GM18508 (cell line): ENCODE results near the gene TAGLN.

Source experiments
- ATAC-seq: cut with Tn5 transposase; IDR thresholded peaks from one replicate; pipeline ENCODE4 v1.9.1; 2021; ENCODE audit warnings: moderate number of reproducible peaks; ENCODE audit not compliant: insufficient read depth, unreplicated experiment

Gene TAGLN

DNA sequence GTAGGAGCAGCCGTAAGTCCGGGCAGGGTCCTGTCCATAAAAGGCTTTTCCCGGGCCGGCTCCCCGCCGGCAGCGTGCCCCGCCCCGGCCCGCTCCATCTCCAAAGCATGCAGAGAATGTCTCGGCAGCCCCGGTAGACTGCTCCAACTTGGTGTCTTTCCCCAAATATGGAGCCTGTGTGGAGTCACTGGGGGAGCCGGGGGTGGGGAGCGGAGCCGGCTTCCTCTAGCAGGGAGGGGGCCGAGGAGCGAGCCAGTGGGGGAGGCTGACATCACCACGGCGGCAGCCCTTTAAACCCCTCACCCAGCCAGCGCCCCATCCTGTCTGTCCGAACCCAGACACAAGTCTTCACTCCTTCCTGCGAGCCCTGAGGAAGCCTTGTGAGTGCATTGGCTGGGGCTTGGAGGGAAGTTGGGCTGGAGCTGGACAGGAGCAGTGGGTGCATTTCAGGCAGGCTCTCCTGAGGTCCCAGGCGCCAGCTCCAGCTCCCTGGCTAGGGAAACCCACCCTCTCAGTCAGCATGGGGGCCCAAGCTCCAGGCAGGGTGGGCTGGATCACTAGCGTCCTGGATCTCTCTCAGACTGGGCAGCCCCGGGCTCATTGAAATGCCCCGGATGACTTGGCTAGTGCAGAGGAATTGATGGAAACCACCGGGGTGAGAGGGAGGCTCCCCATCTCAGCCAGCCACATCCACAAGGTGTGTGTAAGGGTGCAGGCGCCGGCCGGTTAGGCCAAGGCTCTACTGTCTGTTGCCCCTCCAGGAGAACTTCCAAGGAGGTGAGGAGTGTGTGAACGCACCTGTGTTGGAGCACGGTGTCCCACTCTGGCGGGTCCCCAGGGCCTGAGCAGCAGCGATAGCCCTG, at the start of gene TAGLN:
Gene TAGLN (plus strand): TSS at position 318 of the 863 bp plus-strand sequence. CDS start 3,644 bp downstream, outside the sequence.
- ATAC-seq = no peak

- ATAC-seq = no peak
Measured at GRCh38 chr11:117152066-117152465, 47.1 kb upstream of the TAGLN start.

DNA sequence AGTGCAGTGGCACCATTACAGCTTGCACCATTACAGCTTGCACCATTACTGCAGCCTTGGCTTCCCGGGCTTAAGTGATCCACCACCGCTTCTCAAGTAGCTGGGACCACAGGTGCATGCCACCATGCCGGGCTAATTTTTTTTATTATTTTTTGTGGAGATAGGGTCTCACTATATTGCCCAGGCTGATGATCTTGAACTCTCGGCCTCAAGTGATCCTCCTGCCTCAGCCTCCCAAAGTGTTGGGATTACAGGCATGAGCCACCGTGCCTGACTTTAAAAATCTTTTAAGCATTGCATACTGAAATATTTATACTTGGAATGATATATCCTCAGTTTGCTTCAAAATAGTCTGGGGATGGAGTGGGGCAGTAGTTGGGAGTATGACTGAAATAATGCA, 44.7 kb upstream of the TAGLN start:
- ATAC-seq = no peak

DNA sequence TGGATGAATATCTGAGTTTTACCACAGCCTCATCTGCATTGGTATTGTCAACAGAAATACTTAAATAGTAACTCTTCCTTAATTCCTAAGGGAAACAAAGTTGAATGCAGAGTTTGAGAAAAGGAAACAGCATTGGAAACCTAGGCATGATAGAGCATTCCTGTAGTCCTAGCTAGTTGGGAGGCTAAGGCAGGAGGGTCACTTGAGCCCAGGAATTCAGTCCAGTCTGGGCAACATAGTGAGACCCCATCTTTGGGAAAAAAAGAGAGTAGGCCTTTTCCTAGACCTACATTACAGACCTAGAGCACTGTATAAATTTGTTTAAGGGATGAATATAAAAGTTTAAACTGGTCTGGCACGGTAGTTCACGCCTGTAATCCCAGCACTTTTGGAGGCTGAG, 41.7 kb upstream of the TAGLN start:
- ATAC-seq = no peak

DNA sequence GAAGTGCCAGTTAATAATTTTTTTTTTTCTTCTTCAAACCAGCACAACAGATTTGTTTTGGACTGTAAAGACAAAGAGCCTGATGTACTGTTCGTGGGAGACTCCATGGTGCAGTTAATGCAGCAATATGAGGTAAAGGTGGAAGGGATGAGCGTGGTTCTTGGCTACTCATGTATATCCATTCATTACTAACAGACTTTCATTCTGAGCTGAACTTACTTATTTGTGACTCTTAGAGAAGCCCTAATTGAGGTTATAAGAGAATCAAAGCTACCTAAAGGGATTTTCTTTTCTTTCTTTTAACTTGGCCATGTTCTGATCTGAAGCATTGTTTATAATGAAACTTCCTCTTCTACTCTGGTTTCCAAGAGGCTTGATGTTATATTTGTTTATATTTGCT, 39.3 kb upstream of the TAGLN start:
- no peak for ATAC-seq

DNA sequence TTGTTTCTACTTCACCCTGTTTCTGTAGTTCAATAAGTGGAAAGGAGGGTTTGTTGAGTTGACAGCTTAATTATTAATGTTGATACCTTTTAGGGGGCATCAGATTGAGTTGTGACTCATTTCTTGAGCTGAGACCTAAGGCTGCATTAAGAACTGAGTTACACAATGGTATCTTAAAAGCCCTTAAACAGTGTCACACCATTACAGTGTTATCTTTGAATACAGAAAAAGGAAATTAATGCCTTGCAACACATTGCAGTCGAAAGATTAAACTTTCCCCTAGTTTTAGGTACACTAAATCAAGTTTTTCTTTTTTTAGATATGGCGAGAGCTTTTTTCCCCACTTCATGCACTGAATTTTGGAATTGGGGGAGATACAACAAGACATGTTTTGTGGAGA, 38.3 kb upstream of the TAGLN start:
- ATAC-seq = no peak

- ATAC-seq = no peak
Measured at GRCh38 chr11:117166491-117166890, 32.7 kb upstream of the TAGLN start.

- no peak for ATAC-seq
Measured at GRCh38 chr11:117169736-117170135, 29.4 kb upstream of the TAGLN start.

DNA sequence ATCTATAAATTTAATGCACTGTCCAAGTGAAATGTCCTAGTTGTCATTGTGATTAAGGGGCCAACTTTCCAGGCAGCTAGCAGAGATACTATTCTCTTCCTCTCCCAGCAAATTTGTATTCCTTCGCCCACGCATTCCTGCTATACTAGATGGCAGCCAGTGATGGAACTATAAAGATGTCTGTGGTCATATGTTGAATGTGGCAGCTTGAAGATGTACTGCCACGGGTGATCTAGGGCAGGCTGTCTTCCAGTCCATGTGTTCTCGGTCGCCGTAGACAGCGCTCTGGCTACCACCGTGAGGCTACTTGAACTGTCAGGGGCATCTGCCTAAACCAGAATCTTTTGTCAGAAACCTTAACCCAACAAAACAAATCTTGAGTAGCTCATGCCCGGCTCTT, 29.0 kb upstream of the TAGLN start:
- ATAC-seq = no peak

DNA sequence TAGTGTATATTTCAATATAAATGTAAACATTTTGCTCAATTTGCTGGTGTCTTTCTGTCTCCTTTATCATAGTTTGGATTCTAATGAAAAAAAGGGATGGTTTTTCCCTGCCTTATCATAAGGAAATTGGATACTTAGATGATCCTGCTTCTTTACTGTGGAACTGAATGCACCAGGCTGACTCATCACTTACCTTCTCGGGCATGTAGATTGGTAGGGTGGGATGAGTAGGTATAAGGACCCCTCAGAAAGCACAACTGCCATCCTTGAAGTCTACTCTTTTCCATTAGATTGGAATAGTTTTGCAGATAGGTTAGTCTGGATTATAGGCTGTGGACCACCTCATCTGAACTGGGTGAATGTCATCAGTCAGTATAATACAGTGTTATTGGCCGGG, 28.2 kb upstream of the TAGLN start:
- ATAC-seq = no peak

DNA sequence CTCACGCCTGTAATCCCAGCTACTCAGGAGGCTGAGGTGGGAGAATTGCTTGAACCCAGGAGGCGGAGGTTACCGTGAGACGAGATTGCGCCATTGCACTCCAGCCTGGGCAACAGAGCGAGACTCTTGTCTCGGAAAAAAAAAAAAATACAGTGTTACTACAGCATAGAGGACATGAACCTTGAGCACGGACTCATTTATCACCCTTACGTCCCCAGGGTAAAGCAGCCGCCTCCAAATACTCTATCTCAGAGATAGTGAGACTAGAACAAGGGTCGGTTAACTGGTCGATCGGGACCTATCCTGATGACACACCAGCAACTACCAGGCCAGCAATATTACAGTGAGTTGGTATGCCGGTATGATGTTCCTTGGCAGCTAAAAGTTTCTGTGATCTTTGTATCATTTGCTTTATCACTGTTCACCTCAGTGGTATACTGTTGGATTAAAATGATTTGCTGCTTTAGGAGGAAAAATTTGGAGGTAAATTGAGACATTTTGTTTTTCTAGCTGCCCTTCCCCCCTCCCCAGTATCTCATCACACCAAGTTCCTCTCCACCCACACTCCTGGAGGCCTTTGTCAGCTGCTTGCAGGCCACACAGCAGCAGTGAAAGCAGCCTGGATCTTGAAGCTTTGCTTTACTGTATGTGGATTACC, 27.6 kb upstream of the TAGLN start:
- ATAC-seq = no peak

DNA sequence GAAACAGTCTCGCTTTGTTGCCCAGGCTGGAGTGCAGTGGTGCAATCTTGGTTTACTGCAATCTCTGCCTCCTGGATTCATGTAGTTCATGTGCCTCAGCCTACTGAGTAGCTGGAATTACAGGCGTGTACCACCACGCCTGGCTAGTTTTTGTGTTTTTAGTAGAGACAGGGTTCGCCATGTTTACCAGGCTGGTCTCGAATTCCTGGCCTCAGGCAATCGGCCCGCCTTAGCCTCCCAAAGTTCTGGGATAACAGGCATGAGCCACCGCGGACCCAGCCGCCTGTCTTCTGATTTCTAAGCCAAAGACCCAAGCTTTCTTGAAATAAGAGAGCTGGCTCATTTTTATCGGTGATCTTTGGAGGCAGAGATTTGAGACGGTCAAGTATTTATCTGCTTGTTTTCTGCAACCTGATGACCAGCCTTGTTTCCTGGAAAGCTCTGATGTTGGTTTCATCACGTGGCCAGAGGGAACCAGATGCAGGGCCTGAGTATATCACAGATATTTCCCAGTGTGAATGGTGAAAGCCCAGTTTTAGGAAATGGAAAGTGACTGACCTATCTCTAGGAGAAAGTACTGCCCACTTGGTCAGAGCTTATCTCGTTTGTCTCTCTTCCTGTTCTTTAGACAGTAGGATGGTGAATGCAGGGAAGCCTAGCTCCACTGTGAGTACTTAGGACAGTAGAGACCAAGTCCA, 26.3 kb upstream of the TAGLN start:
- ATAC-seq = no peak

DNA sequence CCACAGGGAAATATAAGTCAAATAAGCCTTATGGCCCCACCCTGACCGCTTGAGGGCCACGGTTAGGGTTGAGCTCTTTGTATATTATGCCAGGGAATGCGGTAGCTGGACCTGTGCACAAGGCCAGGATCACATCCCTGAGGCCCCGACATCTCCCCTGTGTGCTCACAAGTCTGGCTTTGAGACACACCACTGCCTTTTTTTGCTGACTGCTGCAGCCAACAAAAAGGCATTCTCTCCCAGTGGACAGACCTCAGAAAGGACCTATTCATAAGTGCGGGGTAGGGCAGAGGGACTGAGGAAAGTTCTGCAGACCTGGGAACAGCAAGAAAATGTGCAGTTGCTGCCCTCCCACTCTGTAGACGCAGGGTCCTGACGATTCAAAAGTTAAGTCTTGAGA, 24.1 kb upstream of the TAGLN start:
- ATAC-seq = no peak

DNA sequence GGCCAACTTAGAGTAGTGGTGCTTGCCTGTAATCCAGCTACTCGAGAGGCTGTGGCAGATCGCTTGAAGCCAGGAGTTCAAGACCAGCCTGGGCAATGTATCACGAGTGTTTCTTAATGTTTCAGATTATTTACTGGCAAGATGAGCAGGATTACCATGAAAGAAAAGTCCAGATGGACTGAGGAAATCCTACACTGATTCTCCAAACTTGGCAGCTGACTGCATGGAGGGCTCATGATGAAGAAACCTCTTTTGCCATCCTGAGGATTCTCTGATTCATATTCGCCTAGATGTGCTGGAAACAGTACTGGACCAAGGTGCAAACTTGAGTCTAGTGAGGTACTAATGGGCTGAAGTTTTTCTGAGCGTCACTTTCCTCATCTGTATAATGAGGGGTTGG, 23.4 kb upstream of the TAGLN start:
- no peak for ATAC-seq

- ATAC-seq = no peak
Measured at GRCh38 chr11:117176186-117176585, 23.0 kb upstream of the TAGLN start.

DNA sequence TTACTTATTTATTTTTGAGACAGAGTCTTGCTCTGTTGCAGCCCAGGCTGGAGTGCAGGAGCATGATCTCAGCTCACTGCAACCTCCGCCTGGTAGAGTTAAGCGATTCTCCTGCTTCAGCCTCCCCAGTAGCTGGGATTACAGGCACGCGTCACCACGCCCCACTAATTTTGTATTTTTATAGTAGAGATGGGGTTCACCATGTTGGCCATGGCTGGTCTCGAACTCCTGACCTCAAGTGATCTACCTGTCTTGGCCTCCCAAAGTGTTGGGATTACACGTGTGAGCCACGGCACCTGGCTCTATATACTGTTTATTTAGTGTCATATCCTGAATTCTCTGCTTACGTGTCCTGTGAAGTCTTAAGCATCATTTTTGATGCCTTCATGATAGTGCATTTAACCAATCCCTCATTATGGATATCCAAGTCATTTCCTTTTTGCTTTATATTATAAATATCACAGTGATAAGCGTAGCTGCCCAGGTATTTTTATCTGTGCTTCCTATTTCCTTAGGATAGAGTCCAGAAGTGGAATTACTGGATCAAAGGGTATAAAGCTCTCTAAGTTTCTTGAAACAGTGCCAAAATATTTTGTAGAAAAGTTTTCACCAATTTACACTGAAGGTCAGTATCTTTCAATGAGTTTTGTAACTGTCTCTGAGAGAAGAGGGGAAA, 21.5 kb upstream of the TAGLN start:
- ATAC-seq = no peak

DNA sequence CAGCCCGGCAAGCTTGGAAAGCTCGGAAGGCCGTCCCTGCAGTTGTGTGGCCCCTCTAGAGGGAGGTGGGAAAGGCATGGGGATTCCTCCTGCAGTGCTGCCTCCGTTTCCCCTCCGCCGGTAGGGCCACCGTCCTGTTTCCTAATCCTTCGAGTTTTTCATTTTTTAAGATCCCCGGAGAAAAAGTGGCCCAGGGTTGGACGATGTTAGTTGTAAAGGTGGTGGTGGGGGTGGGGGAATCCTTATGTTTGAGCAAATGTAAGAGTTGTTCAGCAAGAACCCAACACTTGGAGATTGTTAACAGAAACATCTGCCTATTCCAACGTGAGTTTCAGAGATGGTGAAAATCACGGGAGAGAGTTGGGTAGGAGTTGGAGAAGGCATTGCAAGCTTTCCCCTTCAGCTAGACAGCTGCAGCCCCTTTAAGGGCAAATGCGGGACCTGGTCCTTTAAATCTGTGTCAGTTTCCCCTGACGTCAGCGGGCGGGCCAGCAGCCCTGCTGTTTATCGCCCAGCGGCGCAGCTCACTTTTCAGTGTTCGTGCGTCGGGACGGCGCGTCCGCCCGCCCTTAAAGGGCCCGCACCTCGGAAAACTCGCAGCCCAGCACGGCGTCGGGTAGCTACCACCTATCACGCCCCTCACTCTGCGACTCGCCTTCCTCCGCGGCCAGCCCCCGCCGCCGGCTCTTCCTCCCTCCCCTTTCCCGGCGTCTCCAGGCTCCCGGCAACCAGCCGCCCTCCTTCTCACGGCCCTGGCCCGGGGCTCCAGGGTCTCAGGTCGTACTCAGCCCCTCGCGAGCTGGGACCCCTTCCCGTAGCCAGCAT, 20.7 kb upstream of the TAGLN start, which contains the start of gene SIDT2:
Gene SIDT2 (plus strand): TSS at position 534 of the 825 bp plus-strand sequence. CDS start 521 bp downstream, outside the sequence.
- peak; percentile 81 for ATAC-seq

- no peak for ATAC-seq
Measured at GRCh38 chr11:117179048-117179999, 19.8 kb upstream of the TAGLN start.

DNA sequence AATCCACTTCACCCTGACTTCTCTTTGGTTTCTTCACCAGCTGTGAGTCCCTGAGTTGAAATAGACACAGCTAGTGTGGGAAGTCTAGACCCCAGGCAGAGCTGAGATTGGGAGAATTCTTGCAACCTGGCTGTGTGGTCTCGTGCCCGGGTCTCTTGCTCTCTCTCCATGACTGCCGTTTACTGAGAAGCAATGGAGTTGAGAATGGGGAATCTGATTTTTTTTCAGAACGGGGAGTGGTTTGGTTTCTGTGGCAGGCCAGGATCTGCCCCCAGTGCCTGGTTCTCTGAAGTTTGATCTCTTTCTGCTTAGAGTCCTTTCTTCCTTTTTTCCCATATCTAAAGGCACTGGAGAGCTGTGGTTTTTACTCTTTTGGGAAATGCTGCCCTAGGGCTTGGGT, 19.1 kb upstream of the TAGLN start:
- ATAC-seq = no peak
